ENCODE measurements around the gene ATF5. TPM values are rescaled to one million over a fixed set of nuclear protein-coding genes. Genes with fewer than 3 reads are reported as not detected.
"Not testable (repeated sequence)": the region's sequence is repeated elsewhere in the genome, so short reads cannot be mapped to it uniquely, and the experiment has no call there.

ATF5 gene
- total and polyA plus RNA-seq, 4 donors: 7.0 to 49.1 (median 33.9) TPM

DNA sequence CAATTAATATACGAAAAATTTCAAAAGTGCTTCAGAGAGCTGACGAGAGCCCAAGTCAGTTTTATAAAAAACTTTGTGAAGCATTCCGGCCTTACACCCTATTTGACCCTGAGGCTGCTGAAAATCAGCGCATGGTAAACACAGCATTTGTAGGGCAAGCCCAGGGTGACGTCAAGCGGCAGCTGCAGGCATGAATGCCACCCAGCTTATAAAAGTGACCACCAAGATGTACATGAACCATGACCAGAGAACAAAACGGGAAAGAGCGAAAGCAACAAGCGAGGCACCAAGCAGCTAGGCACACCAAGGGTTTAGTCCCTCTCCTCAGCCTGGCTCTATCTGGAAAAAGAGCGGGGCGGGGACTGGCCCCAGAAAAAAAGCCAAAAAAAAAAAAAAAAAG lies 25.9 kb downstream of the ATF5 start:
- WGBS, 2 donors: 52 to 67% methylated on average over 11 of the region's 11 CpGs
- H3K36me3 ChIP-seq (ENCODE audit: control insufficient read depth in 4 of 4, insufficient read depth in 4 of 4, low read length in 4 of 4): no peaks in the 10 kb centered on the region
- no peak overlapping the region for H3K9ac ChIP-seq (ENCODE audit: insufficient read depth in 1 of 2, low read length in 2 of 2)
- no peaks in the 10 kb centered on the region for H3K9me3 ChIP-seq (ENCODE audit: control insufficient read depth in 4 of 4, insufficient read depth in 3 of 4, low read length in 3 of 4)
- ATAC-seq (ENCODE audit: insufficient read depth, low FRiP score) (no peak), DNase-seq (peak; percentile 48 to 61 (median 57))
- H3K27me3 ChIP-seq (ENCODE audit: control insufficient read depth in 3 of 3, insufficient read depth in 3 of 3, low read length in 2 of 3): no peaks in the 10 kb centered on the region
- H3K4me3 ChIP-seq: no peak overlapping the region
- TF ChIP-seq, protein P1, sequence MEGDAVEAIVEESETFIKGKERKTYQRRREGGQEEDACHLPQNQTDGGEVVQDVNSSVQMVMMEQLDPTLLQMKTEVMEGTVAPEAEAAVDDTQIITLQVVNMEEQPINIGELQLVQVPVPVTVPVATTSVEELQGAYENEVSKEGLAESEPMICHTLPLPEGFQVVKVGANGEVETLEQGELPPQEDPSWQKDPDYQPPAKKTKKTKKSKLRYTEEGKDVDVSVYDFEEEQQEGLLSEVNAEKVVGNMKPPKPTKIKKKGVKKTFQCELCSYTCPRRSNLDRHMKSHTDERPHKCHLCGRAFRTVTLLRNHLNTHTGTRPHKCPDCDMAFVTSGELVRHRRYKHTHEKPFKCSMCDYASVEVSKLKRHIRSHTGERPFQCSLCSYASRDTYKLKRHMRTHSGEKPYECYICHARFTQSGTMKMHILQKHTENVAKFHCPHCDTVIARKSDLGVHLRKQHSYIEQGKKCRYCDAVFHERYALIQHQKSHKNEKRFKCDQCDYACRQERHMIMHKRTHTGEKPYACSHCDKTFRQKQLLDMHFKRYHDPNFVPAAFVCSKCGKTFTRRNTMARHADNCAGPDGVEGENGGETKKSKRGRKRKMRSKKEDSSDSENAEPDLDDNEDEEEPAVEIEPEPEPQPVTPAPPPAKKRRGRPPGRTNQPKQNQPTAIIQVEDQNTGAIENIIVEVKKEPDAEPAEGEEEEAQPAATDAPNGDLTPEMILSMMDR (IDR thresholded peaks at IDR 0.05; ENCODE audit: control extremely low read depth, extremely low read depth): no peak
- peaks cover 0 to 47% (median 13%) of the 10 kb centered on the region in 5 donors for H3K4me1 ChIP-seq (ENCODE audit: control insufficient read depth in 5 of 5, insufficient read depth in 5 of 5, low read length in 5 of 5)
- no peak overlapping the region for H3K27ac ChIP-seq (ENCODE audit: low read depth in 1 of 2, low read length in 1 of 2)

DNA sequence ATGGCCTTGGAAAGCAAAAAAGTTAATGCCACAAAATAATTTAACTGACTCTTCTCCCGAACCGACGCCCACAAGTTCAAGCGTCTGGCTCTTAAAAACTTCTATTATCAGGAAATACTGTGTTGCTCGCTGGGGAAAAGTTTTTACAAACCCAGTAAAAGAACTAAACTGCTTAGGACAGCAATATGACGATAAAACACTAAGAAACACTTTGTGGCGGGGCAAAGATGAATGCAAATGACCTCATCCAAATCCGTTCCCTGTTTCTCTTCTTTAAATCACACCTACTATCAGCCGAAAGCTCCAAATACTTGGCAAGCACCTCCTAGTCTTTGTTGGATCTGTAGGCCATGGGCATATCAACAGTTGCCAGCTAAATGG lies 27.1 kb downstream of the ATF5 start:
- TF ChIP-seq, protein P1 (IDR thresholded peaks at IDR 0.05; ENCODE audit: control extremely low read depth, extremely low read depth): no peak
- Histone ChIP-seq H3K27me3 (ENCODE audit: control insufficient read depth in 3 of 3, insufficient read depth in 3 of 3, low read length in 2 of 3) (no peaks in the 10 kb centered on the region), H3K9me3 (ENCODE audit: control insufficient read depth in 4 of 4, insufficient read depth in 3 of 4, low read length in 3 of 4) (no peaks in the 10 kb centered on the region), H3K4me1 (ENCODE audit: control insufficient read depth in 5 of 5, insufficient read depth in 5 of 5, low read length in 5 of 5) (peaks cover 0 to 47% (median 13%) of the 10 kb centered on the region in 5 donors), H3K27ac (ENCODE audit: low read depth in 1 of 2, low read length in 1 of 2) (no peak overlapping the region), H3K4me3 (no peak overlapping the region), H3K9ac (ENCODE audit: insufficient read depth in 1 of 2, low read length in 2 of 2) (no peak overlapping the region), H3K36me3 (ENCODE audit: control insufficient read depth in 4 of 4, insufficient read depth in 4 of 4, low read length in 4 of 4) (no peaks in the 10 kb centered on the region)
- WGBS, 2 donors: 65 to 77% methylated on average over 9 of the region's 9 CpGs
- ATAC-seq (ENCODE audit: insufficient read depth, low FRiP score): no peak
- peak in 2 of 3 donors; percentile 47 to 55 for DNase-seq

DNA sequence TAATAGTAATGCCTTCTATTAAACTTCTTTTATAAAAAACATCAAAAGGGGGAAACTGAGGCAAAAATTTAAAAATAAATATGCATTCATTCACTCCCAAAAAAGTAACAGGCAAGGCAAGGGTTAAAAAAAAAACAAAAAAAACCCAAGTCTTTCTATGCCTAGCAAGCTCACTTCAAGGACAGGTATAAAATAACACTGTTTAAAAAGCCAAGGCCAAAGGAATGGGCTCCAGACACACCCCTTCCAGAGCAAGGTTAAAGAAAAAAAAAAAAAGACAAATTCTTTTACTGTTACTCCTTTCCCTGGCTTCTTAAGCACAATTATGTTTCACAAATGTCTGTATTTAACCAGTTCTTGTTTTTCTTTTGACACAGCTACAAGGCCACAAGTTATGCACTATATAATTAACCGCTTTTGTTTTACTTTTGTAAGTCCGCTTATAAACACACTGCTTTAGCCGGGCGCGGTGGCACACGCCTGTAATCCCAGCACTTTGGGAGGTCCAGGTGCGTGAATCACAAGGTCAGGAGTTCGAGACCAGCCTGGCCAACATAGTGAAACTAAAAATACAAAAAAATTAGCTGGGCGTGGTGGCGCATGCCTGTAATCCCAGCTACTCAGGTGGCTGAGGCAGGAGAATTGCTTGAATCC lies 28.4 kb downstream of the ATF5 start:
- Histone ChIP-seq H3K27ac (ENCODE audit: low read depth in 1 of 2, low read length in 1 of 2) (no peak overlapping the region), H3K9me3 (ENCODE audit: control insufficient read depth in 4 of 4, insufficient read depth in 3 of 4, low read length in 3 of 4) (no peaks in the 10 kb centered on the region), H3K27me3 (ENCODE audit: control insufficient read depth in 3 of 3, insufficient read depth in 3 of 3, low read length in 2 of 3) (no peaks in the 10 kb centered on the region), H3K9ac (ENCODE audit: insufficient read depth in 1 of 2, low read length in 2 of 2) (no peak overlapping the region), H3K4me1 (ENCODE audit: control insufficient read depth in 5 of 5, insufficient read depth in 5 of 5, low read length in 5 of 5) (peaks cover 0 to 43% (median 10%) of the 10 kb centered on the region in 5 donors), H3K4me3 (no peak overlapping the region), H3K36me3 (ENCODE audit: control insufficient read depth in 4 of 4, insufficient read depth in 4 of 4, low read length in 4 of 4) (no peaks in the 10 kb centered on the region)
- TF ChIP-seq, protein P1 (IDR thresholded peaks at IDR 0.05; ENCODE audit: control extremely low read depth, extremely low read depth): no peak
- DNase-seq (peak in 1 of 3 donors; percentile 30), ATAC-seq (ENCODE audit: insufficient read depth, low FRiP score) (no peak)
- 70 to 78% methylated on average over 10 of the region's 10 CpGs for WGBS, 2 donors

DNA sequence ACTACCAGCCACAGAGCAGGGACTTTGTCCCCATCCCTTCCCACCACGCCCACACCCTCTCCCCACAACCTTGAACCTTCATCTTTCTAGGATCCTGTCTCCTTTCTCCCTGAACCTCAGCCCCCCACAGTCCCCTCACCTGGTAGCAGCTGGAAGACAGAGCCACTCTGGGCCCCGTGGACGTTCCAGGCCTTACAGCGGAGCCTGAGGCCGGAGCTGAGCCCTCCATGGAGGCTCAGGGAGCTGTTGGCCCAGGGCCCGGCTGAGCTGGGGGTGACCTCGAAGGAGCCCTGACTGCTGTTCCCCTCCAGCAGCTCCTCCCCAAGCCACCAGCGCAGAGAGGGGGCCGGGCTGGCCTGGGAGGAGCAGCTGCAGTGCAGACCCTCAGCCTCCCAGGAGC lies 29.1 kb downstream of the ATF5 start:
- peaks cover 0 to 37% (median 10%) of the 10 kb centered on the region in 5 donors for H3K4me1 ChIP-seq (ENCODE audit: control insufficient read depth in 5 of 5, insufficient read depth in 5 of 5, low read length in 5 of 5)
- not testable (repeated sequence) for H3K27me3 ChIP-seq (ENCODE audit: control insufficient read depth in 3 of 3, insufficient read depth in 3 of 3, low read length in 2 of 3); H3K36me3 ChIP-seq (ENCODE audit: control insufficient read depth in 4 of 4, insufficient read depth in 4 of 4, low read length in 4 of 4); H3K4me3 ChIP-seq; ATAC-seq (ENCODE audit: insufficient read depth, low FRiP score); H3K9me3 ChIP-seq (ENCODE audit: control insufficient read depth in 4 of 4, insufficient read depth in 3 of 4, low read length in 3 of 4); H3K27ac ChIP-seq (ENCODE audit: low read depth in 1 of 2, low read length in 1 of 2); DNase-seq; H3K9ac ChIP-seq (ENCODE audit: insufficient read depth in 1 of 2, low read length in 2 of 2)
- 60 to 65% methylated on average over 8 to 9 of the region's 9 CpGs for whole genome bisulfite sequencing, 2 donors

DNA sequence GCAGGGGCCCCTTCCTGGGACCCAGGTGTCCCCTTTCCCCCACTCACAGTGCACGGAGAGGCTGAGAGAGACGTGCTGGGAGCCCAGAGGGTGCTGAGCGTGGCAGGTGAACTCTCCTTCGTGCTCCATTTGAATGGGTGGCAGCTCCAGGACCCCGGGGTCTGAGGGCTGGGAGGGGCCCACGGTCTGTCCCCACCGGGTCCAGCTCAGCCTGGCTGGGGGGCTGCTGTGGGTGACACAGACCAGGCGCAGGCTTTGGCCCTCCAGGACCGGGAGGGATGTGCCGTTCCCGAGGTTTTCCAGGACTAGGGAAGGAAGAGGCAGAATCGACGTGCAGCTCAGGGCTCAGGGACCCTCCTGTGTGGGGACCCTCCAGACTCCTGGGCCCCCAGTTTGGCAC lies 29.6 kb downstream of the ATF5 start:
- H3K9ac ChIP-seq (ENCODE audit: insufficient read depth in 1 of 2, low read length in 2 of 2); DNase-seq; H3K9me3 ChIP-seq (ENCODE audit: control insufficient read depth in 4 of 4, insufficient read depth in 3 of 4, low read length in 3 of 4); ATAC-seq (ENCODE audit: insufficient read depth, low FRiP score); H3K36me3 ChIP-seq (ENCODE audit: control insufficient read depth in 4 of 4, insufficient read depth in 4 of 4, low read length in 4 of 4); H3K4me3 ChIP-seq; H3K27me3 ChIP-seq (ENCODE audit: control insufficient read depth in 3 of 3, insufficient read depth in 3 of 3, low read length in 2 of 3); H3K27ac ChIP-seq (ENCODE audit: low read depth in 1 of 2, low read length in 1 of 2): not testable (repeated sequence)
- peaks cover 0 to 32% (median 10%) of the 10 kb centered on the region in 5 donors for H3K4me1 ChIP-seq (ENCODE audit: control insufficient read depth in 5 of 5, insufficient read depth in 5 of 5, low read length in 5 of 5)
- 66 to 70% methylated on average over 12 to 13 of the region's 13 CpGs for WGBS, 2 donors

DNA sequence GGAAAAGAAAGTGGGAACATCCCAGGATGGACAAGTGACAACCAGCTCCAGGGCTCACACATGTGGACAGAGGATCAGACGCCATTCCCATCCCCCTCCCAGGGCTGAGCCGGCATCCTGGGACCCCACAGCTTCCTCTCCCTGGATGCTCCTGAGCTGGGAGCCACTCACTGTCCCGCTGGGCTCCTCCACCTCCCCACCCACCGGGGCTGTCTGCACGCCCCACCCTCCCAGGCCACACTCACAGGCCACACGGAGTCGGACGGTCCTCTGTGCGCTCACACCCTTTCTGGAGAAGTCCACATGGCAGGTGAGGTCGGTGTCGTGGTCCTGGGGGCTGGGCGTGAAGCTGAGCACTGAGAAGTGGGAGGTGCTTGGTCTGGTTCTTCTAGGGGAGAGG lies 30.9 kb downstream of the ATF5 start:
- H3K27ac ChIP-seq (ENCODE audit: low read depth in 1 of 2, low read length in 1 of 2): not testable (repeated sequence)
- WGBS, 2 donors: 20 to 53% methylated on average over 1 to 2 of the region's 12 CpGs

More for the DNA sequence above, 30.9 kb downstream of the ATF5 start:
- H3K9ac ChIP-seq (ENCODE audit: insufficient read depth in 1 of 2, low read length in 2 of 2); H3K27me3 ChIP-seq (ENCODE audit: control insufficient read depth in 3 of 3, insufficient read depth in 3 of 3, low read length in 2 of 3); H3K36me3 ChIP-seq (ENCODE audit: control insufficient read depth in 4 of 4, insufficient read depth in 4 of 4, low read length in 4 of 4); H3K4me3 ChIP-seq; ATAC-seq (ENCODE audit: insufficient read depth, low FRiP score); DNase-seq; H3K9me3 ChIP-seq (ENCODE audit: control insufficient read depth in 4 of 4, insufficient read depth in 3 of 4, low read length in 3 of 4): not testable (repeated sequence)
- peaks cover 0 to 19% (median 2%) of the 10 kb centered on the region in 5 donors for H3K4me1 ChIP-seq (ENCODE audit: control insufficient read depth in 5 of 5, insufficient read depth in 5 of 5, low read length in 5 of 5)

Data from lung (tissue), 12 donors.